ENCODE data around the gene PUSL1.

Gene PUSL1

DNA sequence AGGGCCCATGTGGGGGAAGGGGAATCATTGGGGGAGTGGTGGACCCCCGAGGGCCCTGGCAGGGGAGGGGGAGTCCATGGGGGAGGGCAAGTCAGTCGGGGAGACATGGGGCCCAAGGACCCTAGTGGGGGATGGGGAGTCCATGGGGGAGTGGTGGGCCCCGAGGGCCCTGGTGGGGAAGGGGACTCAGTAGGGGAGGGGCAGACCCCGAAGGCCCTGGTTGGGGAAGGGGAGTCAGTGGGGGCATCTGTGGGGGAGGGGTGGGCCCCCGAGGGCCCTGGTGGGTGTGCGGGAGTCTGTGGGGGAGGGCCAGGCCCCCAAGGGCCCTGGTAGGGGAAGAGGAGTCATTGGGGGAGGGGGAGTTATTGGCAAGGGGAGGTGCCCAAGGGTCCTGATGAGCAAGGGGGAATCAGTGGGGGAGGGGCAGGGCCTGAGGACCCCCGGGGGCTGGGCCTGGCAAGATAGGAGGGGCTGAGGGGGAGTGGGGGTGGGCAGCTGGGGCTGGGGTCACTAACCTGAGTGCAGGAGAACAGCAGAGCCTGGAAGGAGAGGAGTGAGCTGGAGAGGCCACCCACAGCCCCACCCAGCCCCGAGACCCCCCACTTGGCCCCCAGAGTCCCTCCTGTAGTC, 47.9 kb downstream of the PUSL1 start:
- DNase-seq (ENCODE audit: low spot score): no peak
- TF ChIP-seq, protein P1, sequence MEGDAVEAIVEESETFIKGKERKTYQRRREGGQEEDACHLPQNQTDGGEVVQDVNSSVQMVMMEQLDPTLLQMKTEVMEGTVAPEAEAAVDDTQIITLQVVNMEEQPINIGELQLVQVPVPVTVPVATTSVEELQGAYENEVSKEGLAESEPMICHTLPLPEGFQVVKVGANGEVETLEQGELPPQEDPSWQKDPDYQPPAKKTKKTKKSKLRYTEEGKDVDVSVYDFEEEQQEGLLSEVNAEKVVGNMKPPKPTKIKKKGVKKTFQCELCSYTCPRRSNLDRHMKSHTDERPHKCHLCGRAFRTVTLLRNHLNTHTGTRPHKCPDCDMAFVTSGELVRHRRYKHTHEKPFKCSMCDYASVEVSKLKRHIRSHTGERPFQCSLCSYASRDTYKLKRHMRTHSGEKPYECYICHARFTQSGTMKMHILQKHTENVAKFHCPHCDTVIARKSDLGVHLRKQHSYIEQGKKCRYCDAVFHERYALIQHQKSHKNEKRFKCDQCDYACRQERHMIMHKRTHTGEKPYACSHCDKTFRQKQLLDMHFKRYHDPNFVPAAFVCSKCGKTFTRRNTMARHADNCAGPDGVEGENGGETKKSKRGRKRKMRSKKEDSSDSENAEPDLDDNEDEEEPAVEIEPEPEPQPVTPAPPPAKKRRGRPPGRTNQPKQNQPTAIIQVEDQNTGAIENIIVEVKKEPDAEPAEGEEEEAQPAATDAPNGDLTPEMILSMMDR (IDR thresholded peaks at IDR 0.05; ENCODE audit: extremely low read depth, missing control alignments): no peak

DNA sequence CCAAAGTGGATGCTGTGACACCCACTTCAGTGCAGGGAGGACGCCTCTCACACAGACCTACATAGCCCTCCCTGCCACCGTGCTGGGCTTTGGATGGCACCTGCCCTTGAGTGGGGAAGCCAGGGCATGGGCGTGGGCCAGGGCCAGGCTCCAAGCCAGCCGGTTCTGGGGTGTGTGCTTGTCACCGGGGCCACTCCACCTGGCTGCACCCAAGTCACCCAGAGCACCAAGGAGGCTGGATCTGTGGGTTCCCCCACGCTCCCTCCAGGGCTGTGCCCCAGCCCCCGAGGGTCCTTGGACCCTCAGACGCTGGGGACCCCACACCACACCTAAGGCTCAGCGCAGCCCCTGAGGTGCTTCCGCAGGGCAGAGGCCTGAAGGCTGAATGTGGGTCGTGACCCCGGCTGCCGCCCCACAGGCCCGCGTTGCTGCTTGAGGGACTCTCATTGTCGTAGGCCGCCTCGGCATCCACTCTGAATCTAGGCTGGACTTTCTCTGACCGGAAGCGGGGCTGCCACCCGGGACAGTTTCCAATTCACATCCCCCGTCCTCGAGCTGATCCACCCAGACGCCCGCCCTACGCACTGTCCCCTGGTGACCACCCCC, 48.5 kb downstream of the PUSL1 start:
- no peak for DNase-seq (ENCODE audit: low spot score)
- TF ChIP-seq, protein P1 (IDR thresholded peaks at IDR 0.05; ENCODE audit: extremely low read depth, missing control alignments): no peak

DNA sequence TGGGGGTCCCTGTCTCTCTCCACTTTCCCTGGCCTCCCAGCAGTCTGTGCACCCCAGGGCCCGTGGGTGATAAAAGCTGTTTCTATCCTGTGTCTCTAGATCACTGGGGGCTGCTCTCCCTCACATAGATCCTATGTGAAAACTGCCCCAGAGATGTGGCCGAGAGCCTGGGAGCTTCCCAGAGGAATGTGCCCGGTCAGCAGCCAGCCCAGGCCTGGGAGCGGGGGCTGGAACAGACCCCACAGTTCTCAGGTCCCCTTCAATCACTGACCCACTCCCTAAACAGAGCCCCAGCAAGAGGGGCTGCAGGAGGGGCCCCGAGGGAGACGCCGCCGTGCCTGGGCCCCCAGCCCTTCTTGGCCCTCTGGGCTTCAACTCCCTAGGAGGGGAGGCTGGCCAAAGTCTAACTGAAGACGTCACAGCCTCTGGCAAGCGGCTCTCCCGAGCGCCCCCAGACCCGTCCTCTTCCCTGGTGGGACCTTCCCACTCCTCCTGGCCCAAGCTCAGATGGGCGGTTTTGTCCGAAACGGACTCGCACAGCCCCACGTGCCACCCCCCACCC, 49.6 kb downstream of the PUSL1 start:
- no peak for DNase-seq (ENCODE audit: low spot score)
- TF ChIP-seq, protein P1 (IDR thresholded peaks at IDR 0.05; ENCODE audit: extremely low read depth, missing control alignments): no peak

DNA sequence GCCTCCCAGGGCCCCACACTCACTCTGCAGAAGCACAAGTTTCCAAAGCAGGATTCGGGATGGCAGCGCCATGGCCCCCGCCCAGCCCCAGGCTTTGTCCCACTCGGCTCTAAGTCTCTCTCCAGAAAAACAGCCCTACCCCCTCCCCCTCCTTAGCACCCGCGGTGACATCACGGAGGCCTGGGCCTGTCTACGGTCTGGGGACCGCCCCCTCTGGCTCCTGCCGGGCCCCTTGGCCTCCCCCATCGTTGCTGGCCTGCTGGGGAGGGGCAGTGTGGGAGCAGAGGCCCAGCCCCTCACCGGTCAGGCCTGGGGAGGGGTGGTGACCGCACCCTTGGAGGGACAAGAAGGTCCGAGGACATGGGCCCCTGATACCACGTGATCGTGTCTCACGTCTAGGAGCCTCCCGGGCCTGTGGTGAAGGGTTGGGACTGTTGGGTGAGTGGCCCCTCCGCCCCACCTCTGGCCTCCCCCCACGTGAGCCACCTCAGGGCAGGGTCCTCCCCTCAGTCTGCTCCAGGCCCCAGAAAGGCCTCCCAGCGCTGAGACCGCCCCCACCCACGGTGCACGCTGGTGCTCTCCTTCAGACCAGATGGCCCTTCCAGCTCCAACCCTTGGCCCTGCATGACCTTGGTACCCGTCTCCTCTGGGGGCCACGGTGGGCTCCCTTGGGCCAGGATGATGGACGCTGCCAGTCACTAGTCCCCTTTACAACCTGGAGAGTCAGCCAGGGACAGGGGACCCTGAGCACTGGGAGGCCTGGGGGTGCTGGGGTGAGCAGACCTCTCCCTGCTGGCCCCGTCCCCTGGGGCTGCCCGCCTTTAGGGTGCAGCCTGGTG, 50.3 kb downstream of the PUSL1 start, which contains the start of gene MXRA8:
TSS of gene MXRA8 (minus strand) at position 123 of the 839 bp plus-strand sequence. CDS start at position 72, 51 bp downstream.
- no peak for DNase-seq (ENCODE audit: low spot score)
- TF ChIP-seq, protein P1 (IDR thresholded peaks at IDR 0.05; ENCODE audit: extremely low read depth, missing control alignments): no peak

DNA sequence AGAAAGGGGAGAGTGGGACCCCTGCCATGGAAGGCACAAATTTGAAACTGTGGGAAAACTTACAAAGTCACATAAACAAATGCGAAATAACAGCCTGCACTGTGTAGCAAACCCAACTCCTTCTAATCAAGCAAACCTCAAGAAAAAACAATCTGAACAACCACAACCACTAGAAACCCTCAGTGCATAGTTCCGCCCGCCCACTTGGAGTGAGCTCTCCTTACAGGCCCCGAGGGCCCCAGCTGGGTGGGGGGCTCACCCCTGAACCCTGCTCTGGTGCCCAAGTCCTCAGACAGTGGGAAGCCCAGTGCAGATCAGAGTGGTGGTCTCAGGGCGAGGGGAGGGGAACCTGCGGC, 50.9 kb downstream of the PUSL1 start:
- TF ChIP-seq, protein P1 (IDR thresholded peaks at IDR 0.05; ENCODE audit: extremely low read depth, missing control alignments): no peak
- no peak for DNase-seq (ENCODE audit: low spot score)

DNA sequence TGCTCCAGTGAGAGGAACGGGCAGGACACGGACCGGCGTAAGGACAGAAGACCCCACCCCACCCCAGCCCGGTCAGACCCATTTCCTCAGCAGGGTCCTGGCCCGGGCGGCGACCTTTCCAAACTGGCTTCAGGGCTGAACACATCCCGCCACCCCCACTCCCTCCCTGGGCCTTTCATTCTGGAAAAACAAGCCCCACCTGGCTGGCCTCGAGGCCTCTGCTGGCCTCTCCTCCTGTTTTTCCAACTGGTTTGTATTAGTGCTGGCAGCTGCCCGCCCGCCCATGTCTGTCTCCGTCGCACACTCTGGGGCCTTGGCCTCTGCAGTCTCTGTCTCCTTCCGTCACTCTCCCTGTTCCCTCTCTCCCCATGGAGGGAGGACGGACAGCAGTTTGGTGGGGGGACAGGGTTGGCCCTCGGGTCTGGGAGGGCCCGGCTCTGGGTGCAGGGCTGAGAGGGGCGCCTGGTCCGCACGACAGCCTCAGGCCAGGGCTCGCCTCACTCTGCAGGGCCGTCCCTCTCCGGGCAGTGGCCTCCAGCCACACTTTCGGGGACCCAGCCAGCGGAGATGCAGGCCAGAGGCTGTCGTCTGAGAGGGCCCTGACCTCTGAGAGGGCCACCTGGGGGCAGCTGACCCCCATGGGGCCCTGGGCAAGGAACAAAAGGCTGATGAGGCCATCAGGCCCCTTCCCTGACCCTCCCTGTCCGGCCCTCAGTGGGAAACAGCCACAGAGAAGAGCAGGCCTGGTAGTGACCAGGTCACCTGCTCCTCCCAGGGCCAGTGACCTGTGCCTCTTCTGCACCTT, 51.5 kb downstream of the PUSL1 start:
- TF ChIP-seq, protein P1 (IDR thresholded peaks at IDR 0.05; ENCODE audit: extremely low read depth, missing control alignments): no peak
- no peak for DNase-seq (ENCODE audit: low spot score)

All from GM20000 (cell line).